SK-N-SH treated with all-trans-retinoic acid at 6 μM for 48 hours (cell line): ENCODE results near the gene SAPCD2.
A peak's percentile ranks its signal among the peaks of the same experiment; 100 is the strongest.

Source experiments
- ATAC-seq: fragments of 200-7000 bp; cut with Tn5 transposase; 3 replicates; pipeline ENCODE4 v1.9.1; 2020; ENCODE audit warnings: mild to moderate bottlenecking, moderate library complexity
- ARNTL ChIP-seq: fragments of 450-650 bp; formaldehyde crosslinking; IDR thresholded peaks from 2 replicates; pipeline ENCODE4 v1.5.0; 2020; ENCODE audit warnings: low read depth, mild to moderate bottlenecking, moderate library complexity, borderline replicate concordance
- BACH2 ChIP-seq: fragments of 250-450 bp; sonication (Bioruptor Pico); IDR thresholded peaks from 2 replicates; pipeline ENCODE4 v1.9.0; 2021; ENCODE audit warnings: mild to moderate bottlenecking, borderline replicate concordance
- CREB5 ChIP-seq: fragments of 250-450 bp; sonication (Bioruptor Pico); IDR thresholded peaks from 2 replicates; pipeline ENCODE4 v1.5.1; 2020; ENCODE audit warnings: low read depth, mild to moderate bottlenecking, moderate library complexity
- CSDC2 ChIP-seq: fragments of 250-450 bp; sonication (Bioruptor Pico); IDR thresholded peaks from 2 replicates; pipeline ENCODE4 v1.5.0; 2020; ENCODE audit warnings: mild to moderate bottlenecking, moderate library complexity
- GLIS3 ChIP-seq: fragments of 250-450 bp; sonication (Bioruptor Pico); IDR thresholded peaks from 2 replicates; pipeline ENCODE4 v1.5.0; 2020; ENCODE audit warnings: mild to moderate bottlenecking, moderate library complexity
- OSR1 ChIP-seq: fragments of 250-450 bp; sonication (Bioruptor Pico); IDR thresholded peaks from 2 replicates; pipeline ENCODE4 v1.8.0; 2022; ENCODE audit warnings: moderate library complexity, mild to moderate bottlenecking, inconsistent platforms
- PATZ1 ChIP-seq: fragments of 250-450 bp; sonication (Bioruptor Pico); IDR thresholded peaks from 2 replicates; pipeline ENCODE4 v1.8.0; 2020; ENCODE audit warnings: mild to moderate bottlenecking, moderate library complexity, borderline replicate concordance
- PPARA ChIP-seq: fragments of 250-450 bp; sonication (Bioruptor Pico); IDR thresholded peaks from 2 replicates; pipeline ENCODE4 v1.5.0; 2020; ENCODE audit warnings: mild to moderate bottlenecking, borderline replicate concordance
- RARB ChIP-seq: fragments of 250-450 bp; sonication (Bioruptor Pico); IDR thresholded peaks from 2 replicates; pipeline ENCODE4 v1.8.0; 2021; ENCODE audit warnings: mild to moderate bottlenecking, moderate library complexity
- TCF4 ChIP-seq: fragments of 250-450 bp; sonication (Bioruptor Pico); IDR thresholded peaks from 2 replicates; pipeline ENCODE4 v1.8.0; 2021; ENCODE audit warnings: mild to moderate bottlenecking, moderate library complexity, borderline replicate concordance
- TOX ChIP-seq: fragments of 250-450 bp; sonication (Bioruptor Pico); IDR thresholded peaks from 2 replicates; pipeline ENCODE4 v1.8.0; 2021; ENCODE audit warnings: mild to moderate bottlenecking, moderate library complexity, borderline replicate concordance
- TSHZ2 ChIP-seq: fragments of 250-450 bp; sonication (Bioruptor Pico); IDR thresholded peaks from 2 replicates; pipeline ENCODE4 v1.5.0; 2020; ENCODE audit warnings: mild to moderate bottlenecking, moderate library complexity
- ZC3H10 ChIP-seq: fragments of 250-450 bp; sonication (Bioruptor Pico); IDR thresholded peaks from 2 replicates; pipeline ENCODE4 v1.5.1; 2021; ENCODE audit warnings: mild to moderate bottlenecking, moderate library complexity
- ZFP3 ChIP-seq: fragments of 250-450 bp; sonication (Bioruptor Pico); IDR thresholded peaks from 2 replicates; pipeline ENCODE4 v1.5.0; 2020; ENCODE audit warnings: mild to moderate bottlenecking, moderate library complexity
- ZFP30 ChIP-seq: fragments of 450-650 bp; formaldehyde crosslinking; IDR thresholded peaks from 2 replicates; pipeline ENCODE4 v1.5.0; 2022; ENCODE audit warnings: mild to moderate bottlenecking, moderate library complexity
- ZNF565 ChIP-seq: fragments of 450-650 bp; formaldehyde crosslinking; conservative IDR thresholded peaks from 2 replicates; pipeline ENCODE4 v1.5.0; 2020; ENCODE audit warnings: low read depth, mild to moderate bottlenecking, moderate library complexity
- ZNF70 ChIP-seq: fragments of 450-650 bp; formaldehyde crosslinking; IDR thresholded peaks from 2 replicates; pipeline ENCODE4 v1.5.0; 2020; ENCODE audit warnings: mild to moderate bottlenecking, moderate library complexity
- TF ChIP-seq, protein P1 (sequence below): fragments of 250-450 bp; sonication (Bioruptor Pico); IDR thresholded peaks from 2 replicates; pipeline ENCODE4 v1.8.0; 2021; ENCODE audit warnings: low read depth, mild to moderate bottlenecking, moderate library complexity, borderline replicate concordance

Gene SAPCD2

DNA sequence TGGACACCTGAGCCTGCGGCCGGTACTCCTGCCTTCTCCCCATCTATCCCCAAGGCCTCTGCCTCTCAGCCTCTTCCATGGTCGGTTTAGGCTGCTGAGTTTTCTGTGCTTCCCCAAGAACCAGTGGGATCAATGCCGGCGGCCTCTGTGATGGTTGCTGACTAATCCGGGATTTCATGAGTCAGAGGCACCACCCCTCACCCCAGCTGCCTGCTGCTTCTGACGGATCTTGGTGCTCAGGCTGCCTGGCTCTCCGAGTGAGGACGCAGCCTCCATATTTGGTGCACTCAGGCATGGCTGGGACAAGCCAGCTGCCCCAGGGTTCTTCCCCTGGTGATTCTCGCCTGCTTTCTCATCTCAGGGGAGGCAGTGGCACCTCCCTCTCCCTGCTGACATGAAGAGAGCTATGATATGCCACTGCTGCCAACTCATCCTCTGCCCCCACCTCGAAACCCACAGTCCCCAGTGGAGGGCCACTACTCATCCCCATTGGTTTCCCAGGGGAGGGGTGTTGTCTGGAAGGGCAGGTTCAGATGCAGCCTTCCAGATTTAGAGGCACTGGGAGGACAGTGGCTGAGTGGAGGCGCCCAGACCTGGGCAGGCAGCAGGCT, 13.1 kb upstream of the SAPCD2 start:
- no peak for TF ChIP-seq GLIS3 (CRISPR knock-in tag)
- TF ChIP-seq ZFP30, result no peak
- no peak for TF ChIP-seq PPARA (CRISPR knock-in tag)
- TF ChIP-seq, protein P1, sequence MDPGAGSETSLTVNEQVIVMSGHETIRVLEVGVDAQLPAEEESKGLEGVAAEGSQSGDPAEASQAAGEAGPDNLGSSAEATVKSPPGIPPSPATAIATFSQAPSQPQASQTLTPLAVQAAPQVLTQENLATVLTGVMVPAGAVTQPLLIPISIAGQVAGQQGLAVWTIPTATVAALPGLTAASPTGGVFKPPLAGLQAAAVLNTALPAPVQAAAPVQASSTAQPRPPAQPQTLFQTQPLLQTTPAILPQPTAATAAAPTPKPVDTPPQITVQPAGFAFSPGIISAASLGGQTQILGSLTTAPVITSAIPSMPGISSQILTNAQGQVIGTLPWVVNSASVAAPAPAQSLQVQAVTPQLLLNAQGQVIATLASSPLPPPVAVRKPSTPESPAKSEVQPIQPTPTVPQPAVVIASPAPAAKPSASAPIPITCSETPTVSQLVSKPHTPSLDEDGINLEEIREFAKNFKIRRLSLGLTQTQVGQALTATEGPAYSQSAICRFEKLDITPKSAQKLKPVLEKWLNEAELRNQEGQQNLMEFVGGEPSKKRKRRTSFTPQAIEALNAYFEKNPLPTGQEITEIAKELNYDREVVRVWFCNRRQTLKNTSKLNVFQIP, result no peak

DNA sequence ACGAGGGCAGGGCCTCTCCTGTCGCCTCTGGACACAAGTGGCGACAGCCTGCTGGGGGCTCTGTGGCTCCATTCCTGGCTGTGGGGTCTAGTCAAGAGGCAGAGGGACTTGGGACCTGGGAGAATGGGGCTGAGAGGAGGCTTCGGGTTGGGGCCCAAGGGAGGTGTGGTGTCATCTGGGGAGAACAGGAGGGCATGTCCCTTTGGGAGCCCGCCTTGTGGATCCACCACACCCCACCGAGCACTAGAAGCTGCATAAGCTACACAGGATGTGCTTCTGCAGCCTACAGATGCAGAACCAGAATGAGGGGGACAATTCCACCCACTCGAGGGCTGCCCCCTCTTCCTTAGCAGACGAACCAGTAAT, 12.6 kb upstream of the SAPCD2 start:
- ATAC-seq, result no peak
- TF ChIP-seq PATZ1 (no peak), RARB (CRISPR knock-in tag) (no peak), ZNF70 (no peak), CREB5 (CRISPR knock-in tag) (no peak), ZNF565 (no peak), TCF4 (CRISPR knock-in tag) (no peak)

More for the DNA sequence above, 13.1 kb upstream of the SAPCD2 start:
- ATAC-seq, result peak; percentile 52

DNA sequence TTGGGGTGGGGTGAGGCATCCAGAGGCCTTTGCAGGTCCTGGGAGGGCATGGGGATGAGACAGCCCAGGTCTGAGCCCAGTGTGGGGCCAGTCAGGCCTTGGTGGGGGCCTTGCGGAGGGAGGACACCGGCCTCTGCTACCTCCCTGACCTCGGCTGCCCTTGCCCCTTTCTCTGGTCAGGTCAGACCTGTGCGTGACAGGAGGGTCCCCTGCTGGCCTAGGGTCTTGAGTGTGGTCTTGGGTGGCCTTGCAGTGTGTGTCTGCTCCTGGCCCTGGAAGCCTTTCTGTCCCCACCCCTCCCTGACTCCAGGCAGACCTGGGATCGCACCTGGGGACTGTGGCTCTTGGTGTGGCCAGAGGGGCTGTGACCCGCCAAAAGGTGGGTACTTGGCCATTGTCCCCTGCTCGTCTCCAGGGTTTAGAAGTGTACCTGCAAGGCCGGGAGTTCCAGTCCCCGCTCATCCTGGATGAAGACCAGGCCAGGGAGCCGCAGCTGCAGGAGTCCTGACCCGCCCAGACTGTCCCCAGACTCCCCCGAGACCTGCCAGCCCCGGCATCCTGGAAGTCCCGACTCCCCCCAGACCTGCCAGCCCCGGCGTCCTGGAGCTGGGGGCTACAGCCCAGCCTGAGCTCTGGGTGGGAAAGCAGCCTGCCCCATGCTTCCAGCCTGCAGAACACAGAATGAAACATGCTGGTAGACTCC, 12.0 kb upstream of the SAPCD2 start:
- no peak for TF ChIP-seq OSR1 (CRISPR knock-in tag)
- no peak for TF ChIP-seq GLIS3 (CRISPR knock-in tag)
- no peak for TF ChIP-seq TOX (CRISPR knock-in tag)
- TF ChIP-seq, protein P1, result no peak
- TF ChIP-seq ARNTL (CRISPR knock-in tag), result no peak
- TF ChIP-seq PATZ1, result no peak
- TF ChIP-seq ZC3H10 (CRISPR knock-in tag), result no peak
- no peak for TF ChIP-seq ZNF70
- TF ChIP-seq TCF4 (CRISPR knock-in tag), result no peak
- no peak for TF ChIP-seq ZFP3 (CRISPR knock-in tag)
- TF ChIP-seq CREB5 (CRISPR knock-in tag), result no peak
- ATAC-seq, result no peak

DNA sequence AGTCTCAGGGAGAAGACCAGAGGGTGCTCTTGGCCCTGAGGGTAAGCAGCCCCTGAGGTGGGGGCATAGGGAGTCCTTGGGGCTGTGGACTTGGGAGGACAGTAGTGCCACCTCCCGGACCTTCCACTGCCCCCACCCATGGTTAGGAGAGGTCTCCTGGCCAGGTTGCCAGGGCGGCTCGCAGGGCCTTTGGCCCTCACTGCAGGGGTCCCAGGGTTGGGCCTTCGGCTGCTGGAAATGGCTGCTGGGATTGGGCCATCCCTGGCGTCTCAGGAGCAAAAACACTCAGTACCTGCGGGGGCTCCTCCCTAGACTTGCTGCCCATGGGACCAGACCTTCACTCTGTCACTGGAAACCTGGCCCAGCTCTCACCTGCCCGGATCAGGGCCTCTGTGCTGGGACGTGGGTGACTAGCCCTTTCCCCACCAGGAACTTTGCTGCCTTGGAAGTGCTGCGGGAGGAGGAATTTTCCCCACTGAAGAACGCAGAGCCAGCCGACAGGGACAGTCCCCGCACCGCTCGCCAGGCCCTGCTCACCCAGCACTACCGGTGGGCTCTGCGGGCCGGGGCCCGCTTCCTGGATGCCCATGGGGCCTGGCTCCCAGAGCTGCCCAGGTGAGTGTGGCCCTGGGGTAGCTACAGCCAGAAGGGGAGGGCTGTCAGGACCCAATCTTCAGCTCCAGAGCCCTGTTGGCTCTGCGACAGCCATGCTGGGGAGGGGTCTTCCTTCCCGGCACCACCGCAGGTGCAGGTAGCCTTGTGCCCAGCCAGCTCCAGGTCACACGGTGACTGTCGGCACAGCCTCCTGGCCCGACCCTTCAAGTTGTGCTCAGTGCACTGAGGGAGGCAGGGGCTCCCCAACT, 10.1 kb upstream of the SAPCD2 start:
- no peak for ATAC-seq
- TF ChIP-seq CSDC2 (no peak), ZFP30 (no peak), TSHZ2 (CRISPR knock-in tag) (no peak), ARNTL (CRISPR knock-in tag) (no peak), BACH2 (CRISPR knock-in tag) (no peak), CREB5 (CRISPR knock-in tag) (no peak), TOX (CRISPR knock-in tag) (no peak), ZNF565 (no peak), PPARA (CRISPR knock-in tag) (no peak), OSR1 (CRISPR knock-in tag) (no peak)
